NCI-H2171 (cell line): ENCODE data around the gene LMF2.

ENCODE experiments used
- DNase-seq: peaks from one replicate; lab custom pipeline; 2025; lab: John Stamatoyannopoulos, UW

LMF2 gene

GRCh38 chr22:50465066-50465930 lies 42.2 kb downstream of the LMF2 start:
- no peak for DNase-seq

GRCh38 chr22:50464451-50464850 lies 43.1 kb downstream of the LMF2 start:
- DNase-seq = no peak

- DNase-seq = no peak
Observed at GRCh38 chr22:50463188-50463900, 44.2 kb downstream of the LMF2 start.

GRCh38 chr22:50461979-50462540 lies 45.4 kb downstream of the LMF2 start:
- DNase-seq = no peak

- DNase-seq = no peak
Observed at GRCh38 chr22:50461536-50461935, 46.0 kb downstream of the LMF2 start.

GRCh38 chr22:50460938-50461337 lies 46.6 kb downstream of the LMF2 start:
- DNase-seq = no peak

GRCh38 chr22:50459496-50460140 lies 47.9 kb downstream of the LMF2 start:
- DNase-seq = no peak

GRCh38 chr22:50459016-50459415 lies 48.5 kb downstream of the LMF2 start:
- no peak for DNase-seq

- DNase-seq = no peak
Observed at GRCh38 chr22:50456466-50457234, 50.9 kb downstream of the LMF2 start.

- no peak for DNase-seq
Observed at GRCh38 chr22:50456026-50456425, 51.5 kb downstream of the LMF2 start.

GRCh38 chr22:50455201-50455600 lies 52.3 kb downstream of the LMF2 start:
- no peak for DNase-seq

- DNase-seq = no peak
Observed at GRCh38 chr22:50454556-50455075, 52.9 kb downstream of the LMF2 start.
